GM23338 (cell line): ENCODE results near the gene CNTN5. TPM values are rescaled to one million over a fixed set of nuclear protein-coding genes. Genes with fewer than 3 reads are reported as not detected.

ENCODE experiments used
- ATAC-seq: fragments of 200-7000 bp; cut with Tn5 transposase; 3 replicates; pipeline ENCODE4 v1.9.1; 2020
- DNase-seq: peaks from one replicate; pipeline ENCODE4 v3.0.0-alpha.2; 2015; ENCODE audit warnings: low spot score
- H2AFZ ChIP-seq: fragments of 200-600 bp; sonication (generic); 2 replicates; pipeline ENCODE4 v1.8.0; 2016; ENCODE audit warnings: antibody characterized with exemption, mild to moderate bottlenecking, moderate library complexity
- H3F3A ChIP-seq: fragments of 200-600 bp; sonication (generic); replicated peaks from 2 replicates; pipeline ENCODE4 v1.8.0; 2017; ENCODE audit warnings: antibody characterized with exemption, mixed run types, low read depth
- H3K27ac ChIP-seq: fragments of 200-600 bp; sonication (generic); 2 replicates; pipeline ENCODE4 v1.6.1; 2016; ENCODE audit warnings: low read depth
- H3K27me3 ChIP-seq: fragments of 200-600 bp; sonication (generic); 2 replicates; pipeline ENCODE4 v1.8.0; 2016; ENCODE audit warnings: mild to moderate bottlenecking, mixed run types, moderate library complexity; ENCODE audit not compliant: insufficient read depth
- H3K36me3 ChIP-seq: fragments of 200-600 bp; sonication (generic); 2 replicates; pipeline ENCODE4 v1.8.0; 2016; ENCODE audit warnings: mild to moderate bottlenecking; ENCODE audit not compliant: insufficient read depth
- H3K4me1 ChIP-seq: fragments of 200-600 bp; sonication (generic); 2 replicates; pipeline ENCODE4 v1.8.0; 2016; ENCODE audit warnings: mild to moderate bottlenecking, moderate library complexity; ENCODE audit not compliant: insufficient read depth
- H3K4me2 ChIP-seq: fragments of 200-600 bp; sonication (generic); 2 replicates; pipeline ENCODE4 v1.7.1; 2017; ENCODE audit warnings: mixed run types
- H3K4me3 ChIP-seq: fragments of 200-600 bp; sonication (generic); 2 replicates; pipeline ENCODE4 v1.6.1; 2016; ENCODE audit warnings: mixed run types
- H3K79me2 ChIP-seq: fragments of 200-600 bp; sonication (generic); replicated peaks from 2 replicates; pipeline ENCODE4 v1.8.0; 2017; ENCODE audit warnings: mild to moderate bottlenecking; ENCODE audit not compliant: insufficient read depth
- H3K9me2 ChIP-seq: fragments of 200-600 bp; sonication (generic); 2 replicates; pipeline ENCODE4 v1.8.0; 2017; ENCODE audit not compliant: insufficient read depth
- H4K20me1 ChIP-seq: fragments of 200-600 bp; sonication (generic); replicated peaks from 2 replicates; pipeline ENCODE4 v1.8.0; 2017; ENCODE audit warnings: mild to moderate bottlenecking; ENCODE audit not compliant: insufficient read depth
- H3K27ac Mint-ChIP-seq: 2 replicates; pipeline ENCODE4 v1.8.0; 2020; ENCODE audit warnings: inconsistent platforms, mild to moderate bottlenecking, moderate library complexity, mixed read lengths
- H3K27me3 Mint-ChIP-seq: 3 replicates; pipeline ENCODE4 v1.8.0; 2022; ENCODE audit warnings: low read depth, mild to moderate bottlenecking, moderate library complexity, mixed read lengths, inconsistent platforms; ENCODE audit not compliant: insufficient read depth, poor library complexity
- H3K36me3 Mint-ChIP-seq: 3 replicates; pipeline ENCODE4 v1.8.0; 2021; ENCODE audit warnings: low read depth, mild to moderate bottlenecking, inconsistent platforms, moderate library complexity, mixed read lengths
- H3K4me1 Mint-ChIP-seq: 3 replicates; pipeline ENCODE4 v1.8.0; 2020; ENCODE audit warnings: mild to moderate bottlenecking, inconsistent platforms, mixed read lengths
- H3K4me3 Mint-ChIP-seq: 3 replicates; pipeline ENCODE4 v1.8.0; 2021; ENCODE audit warnings: moderate library complexity, mild to moderate bottlenecking, inconsistent platforms, mixed read lengths
- H3K9me3 Mint-ChIP-seq: 3 replicates; pipeline ENCODE4 v1.8.0; 2020; ENCODE audit warnings: moderate library complexity, mild to moderate bottlenecking, inconsistent platforms, mixed read lengths
- CREB1 ChIP-seq: fragments of 250-450 bp; sonication (Bioruptor Pico); IDR thresholded peaks from 2 replicates; pipeline ENCODE4 v1.5.0; 2020; ENCODE audit warnings: low read depth, mild to moderate bottlenecking, moderate library complexity
- EZH2 ChIP-seq: fragments of 200-600 bp; sonication (generic); IDR thresholded peaks from one replicate; pipeline ENCODE4 v1.8.0; 2017; ENCODE audit warnings: antibody characterized with exemption, mild to moderate bottlenecking, low read depth; ENCODE audit not compliant: unreplicated experiment
- EZH2phosphoT487 ChIP-seq: fragments of 200-600 bp; sonication (generic); IDR thresholded peaks from one replicate; pipeline ENCODE4 v1.8.1; 2018; ENCODE audit warnings: antibody characterized with exemption; ENCODE audit not compliant: unreplicated experiment
- JUNB ChIP-seq: IDR thresholded peaks from one replicate; pipeline ENCODE4 v1.6.1; 2016; ENCODE audit warnings: antibody characterized with exemption; ENCODE audit not compliant: unreplicated experiment
- NANOG ChIP-seq: IDR thresholded peaks from 2 replicates; pipeline ENCODE4 v1.6.1; 2016; ENCODE audit warnings: antibody characterized with exemption, borderline replicate concordance
- STAT1 ChIP-seq: IDR thresholded peaks from one replicate; pipeline ENCODE4 v1.6.1; 2016; ENCODE audit warnings: antibody characterized with exemption; ENCODE audit not compliant: unreplicated experiment
- ZNF114 ChIP-seq: fragments of 250-450 bp; sonication (Bioruptor Pico); IDR thresholded peaks from 2 replicates; pipeline ENCODE4 v1.5.0; 2020; ENCODE audit warnings: mild to moderate bottlenecking, moderate library complexity
- polyA plus RNA-seq: library from polyadenylated mRNA; unstranded; fragments of >200 nt; fragmentation: Nextera tagmentation; extraction: Ambion mirVana; gene quantifications from 2 replicates; pipeline ENCODE4 v1.2.1, GENCODE V29; 2016
- total RNA-seq: library from RNA; depleted of rRNA; stranded (reverse); fragments of >200 nt; shearing (Covaris generic); gene quantifications from 2 replicates; pipeline ENCODE4 v1.2.3, GENCODE V29; 2014
- TF ChIP-seq, protein P1 (sequence below): IDR thresholded peaks from one replicate; pipeline ENCODE4 v1.6.1; 2018; ENCODE audit warnings: antibody characterized with exemption; ENCODE audit not compliant: unreplicated experiment
- TF ChIP-seq, protein P2 (sequence below), 2 experiments: fragments of 200-600 bp in 1 of 2; sonication (generic) in 1 of 2; conservative IDR thresholded peaks; 2 replicates each; pipeline versions ENCODE4 v1.5.1 to v1.6.1; 2016 to 2017; ENCODE audit warnings: antibody characterized with exemption in 2 of 2, low read depth in 2 of 2, mild to moderate bottlenecking in 2 of 2, moderate library complexity in 1 of 2
- TF ChIP-seq, protein P3 (sequence below): fragments of 250-450 bp; sonication (Bioruptor Pico); IDR thresholded peaks from 2 replicates; pipeline ENCODE4 v1.5.0; 2020; ENCODE audit warnings: mild to moderate bottlenecking, moderate library complexity
- TF ChIP-seq, protein P4 (sequence below): IDR thresholded peaks from 2 replicates; pipeline ENCODE4 v1.6.1; 2016; ENCODE audit warnings: antibody characterized with exemption

CNTN5 gene
- total and polyA plus RNA-seq, 2 experiments from 2014 or later, result not detected

DNA sequence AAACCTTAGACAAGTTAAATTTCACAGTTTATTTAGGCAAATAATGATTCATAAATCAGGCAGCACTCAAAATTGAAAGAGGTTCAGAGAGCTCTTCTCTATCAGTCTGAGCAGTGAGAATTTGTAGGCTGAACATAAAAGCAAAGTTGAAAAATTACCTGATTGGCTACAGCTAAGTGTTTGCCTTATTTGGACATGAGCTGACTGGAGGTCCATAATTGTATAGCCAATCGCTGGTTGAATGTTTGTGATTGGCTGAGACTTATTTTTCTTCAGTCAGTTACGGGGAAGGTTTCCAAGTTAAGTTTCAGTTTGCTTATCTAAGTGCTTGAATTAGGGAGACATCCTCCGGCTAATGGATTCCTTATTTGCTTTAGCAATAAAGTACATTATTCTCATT is 527.5 kb downstream of the CNTN5 start:
- H4K20me1 ChIP-seq, result no peaks in the 10 kb centered on the region
- no peaks in the 10 kb centered on the region for H3F3A ChIP-seq
- TF ChIP-seq ZNF114, result no peak
- no peak for TF ChIP-seq NANOG
- TF ChIP-seq STAT1, result no peak
- TF ChIP-seq, protein P1, sequence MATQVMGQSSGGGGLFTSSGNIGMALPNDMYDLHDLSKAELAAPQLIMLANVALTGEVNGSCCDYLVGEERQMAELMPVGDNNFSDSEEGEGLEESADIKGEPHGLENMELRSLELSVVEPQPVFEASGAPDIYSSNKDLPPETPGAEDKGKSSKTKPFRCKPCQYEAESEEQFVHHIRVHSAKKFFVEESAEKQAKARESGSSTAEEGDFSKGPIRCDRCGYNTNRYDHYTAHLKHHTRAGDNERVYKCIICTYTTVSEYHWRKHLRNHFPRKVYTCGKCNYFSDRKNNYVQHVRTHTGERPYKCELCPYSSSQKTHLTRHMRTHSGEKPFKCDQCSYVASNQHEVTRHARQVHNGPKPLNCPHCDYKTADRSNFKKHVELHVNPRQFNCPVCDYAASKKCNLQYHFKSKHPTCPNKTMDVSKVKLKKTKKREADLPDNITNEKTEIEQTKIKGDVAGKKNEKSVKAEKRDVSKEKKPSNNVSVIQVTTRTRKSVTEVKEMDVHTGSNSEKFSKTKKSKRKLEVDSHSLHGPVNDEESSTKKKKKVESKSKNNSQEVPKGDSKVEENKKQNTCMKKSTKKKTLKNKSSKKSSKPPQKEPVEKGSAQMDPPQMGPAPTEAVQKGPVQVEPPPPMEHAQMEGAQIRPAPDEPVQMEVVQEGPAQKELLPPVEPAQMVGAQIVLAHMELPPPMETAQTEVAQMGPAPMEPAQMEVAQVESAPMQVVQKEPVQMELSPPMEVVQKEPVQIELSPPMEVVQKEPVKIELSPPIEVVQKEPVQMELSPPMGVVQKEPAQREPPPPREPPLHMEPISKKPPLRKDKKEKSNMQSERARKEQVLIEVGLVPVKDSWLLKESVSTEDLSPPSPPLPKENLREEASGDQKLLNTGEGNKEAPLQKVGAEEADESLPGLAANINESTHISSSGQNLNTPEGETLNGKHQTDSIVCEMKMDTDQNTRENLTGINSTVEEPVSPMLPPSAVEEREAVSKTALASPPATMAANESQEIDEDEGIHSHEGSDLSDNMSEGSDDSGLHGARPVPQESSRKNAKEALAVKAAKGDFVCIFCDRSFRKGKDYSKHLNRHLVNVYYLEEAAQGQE, result no peak
- TF ChIP-seq, protein P2, sequence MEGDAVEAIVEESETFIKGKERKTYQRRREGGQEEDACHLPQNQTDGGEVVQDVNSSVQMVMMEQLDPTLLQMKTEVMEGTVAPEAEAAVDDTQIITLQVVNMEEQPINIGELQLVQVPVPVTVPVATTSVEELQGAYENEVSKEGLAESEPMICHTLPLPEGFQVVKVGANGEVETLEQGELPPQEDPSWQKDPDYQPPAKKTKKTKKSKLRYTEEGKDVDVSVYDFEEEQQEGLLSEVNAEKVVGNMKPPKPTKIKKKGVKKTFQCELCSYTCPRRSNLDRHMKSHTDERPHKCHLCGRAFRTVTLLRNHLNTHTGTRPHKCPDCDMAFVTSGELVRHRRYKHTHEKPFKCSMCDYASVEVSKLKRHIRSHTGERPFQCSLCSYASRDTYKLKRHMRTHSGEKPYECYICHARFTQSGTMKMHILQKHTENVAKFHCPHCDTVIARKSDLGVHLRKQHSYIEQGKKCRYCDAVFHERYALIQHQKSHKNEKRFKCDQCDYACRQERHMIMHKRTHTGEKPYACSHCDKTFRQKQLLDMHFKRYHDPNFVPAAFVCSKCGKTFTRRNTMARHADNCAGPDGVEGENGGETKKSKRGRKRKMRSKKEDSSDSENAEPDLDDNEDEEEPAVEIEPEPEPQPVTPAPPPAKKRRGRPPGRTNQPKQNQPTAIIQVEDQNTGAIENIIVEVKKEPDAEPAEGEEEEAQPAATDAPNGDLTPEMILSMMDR (conservative IDR thresholded peaks at IDR 0.05; ENCODE audit: low read depth in 2 of 2), result no peak
- TF ChIP-seq JUNB, result no peak
- TF ChIP-seq CREB1 (CRISPR knock-in tag), result no peak
- TF ChIP-seq, protein P3, sequence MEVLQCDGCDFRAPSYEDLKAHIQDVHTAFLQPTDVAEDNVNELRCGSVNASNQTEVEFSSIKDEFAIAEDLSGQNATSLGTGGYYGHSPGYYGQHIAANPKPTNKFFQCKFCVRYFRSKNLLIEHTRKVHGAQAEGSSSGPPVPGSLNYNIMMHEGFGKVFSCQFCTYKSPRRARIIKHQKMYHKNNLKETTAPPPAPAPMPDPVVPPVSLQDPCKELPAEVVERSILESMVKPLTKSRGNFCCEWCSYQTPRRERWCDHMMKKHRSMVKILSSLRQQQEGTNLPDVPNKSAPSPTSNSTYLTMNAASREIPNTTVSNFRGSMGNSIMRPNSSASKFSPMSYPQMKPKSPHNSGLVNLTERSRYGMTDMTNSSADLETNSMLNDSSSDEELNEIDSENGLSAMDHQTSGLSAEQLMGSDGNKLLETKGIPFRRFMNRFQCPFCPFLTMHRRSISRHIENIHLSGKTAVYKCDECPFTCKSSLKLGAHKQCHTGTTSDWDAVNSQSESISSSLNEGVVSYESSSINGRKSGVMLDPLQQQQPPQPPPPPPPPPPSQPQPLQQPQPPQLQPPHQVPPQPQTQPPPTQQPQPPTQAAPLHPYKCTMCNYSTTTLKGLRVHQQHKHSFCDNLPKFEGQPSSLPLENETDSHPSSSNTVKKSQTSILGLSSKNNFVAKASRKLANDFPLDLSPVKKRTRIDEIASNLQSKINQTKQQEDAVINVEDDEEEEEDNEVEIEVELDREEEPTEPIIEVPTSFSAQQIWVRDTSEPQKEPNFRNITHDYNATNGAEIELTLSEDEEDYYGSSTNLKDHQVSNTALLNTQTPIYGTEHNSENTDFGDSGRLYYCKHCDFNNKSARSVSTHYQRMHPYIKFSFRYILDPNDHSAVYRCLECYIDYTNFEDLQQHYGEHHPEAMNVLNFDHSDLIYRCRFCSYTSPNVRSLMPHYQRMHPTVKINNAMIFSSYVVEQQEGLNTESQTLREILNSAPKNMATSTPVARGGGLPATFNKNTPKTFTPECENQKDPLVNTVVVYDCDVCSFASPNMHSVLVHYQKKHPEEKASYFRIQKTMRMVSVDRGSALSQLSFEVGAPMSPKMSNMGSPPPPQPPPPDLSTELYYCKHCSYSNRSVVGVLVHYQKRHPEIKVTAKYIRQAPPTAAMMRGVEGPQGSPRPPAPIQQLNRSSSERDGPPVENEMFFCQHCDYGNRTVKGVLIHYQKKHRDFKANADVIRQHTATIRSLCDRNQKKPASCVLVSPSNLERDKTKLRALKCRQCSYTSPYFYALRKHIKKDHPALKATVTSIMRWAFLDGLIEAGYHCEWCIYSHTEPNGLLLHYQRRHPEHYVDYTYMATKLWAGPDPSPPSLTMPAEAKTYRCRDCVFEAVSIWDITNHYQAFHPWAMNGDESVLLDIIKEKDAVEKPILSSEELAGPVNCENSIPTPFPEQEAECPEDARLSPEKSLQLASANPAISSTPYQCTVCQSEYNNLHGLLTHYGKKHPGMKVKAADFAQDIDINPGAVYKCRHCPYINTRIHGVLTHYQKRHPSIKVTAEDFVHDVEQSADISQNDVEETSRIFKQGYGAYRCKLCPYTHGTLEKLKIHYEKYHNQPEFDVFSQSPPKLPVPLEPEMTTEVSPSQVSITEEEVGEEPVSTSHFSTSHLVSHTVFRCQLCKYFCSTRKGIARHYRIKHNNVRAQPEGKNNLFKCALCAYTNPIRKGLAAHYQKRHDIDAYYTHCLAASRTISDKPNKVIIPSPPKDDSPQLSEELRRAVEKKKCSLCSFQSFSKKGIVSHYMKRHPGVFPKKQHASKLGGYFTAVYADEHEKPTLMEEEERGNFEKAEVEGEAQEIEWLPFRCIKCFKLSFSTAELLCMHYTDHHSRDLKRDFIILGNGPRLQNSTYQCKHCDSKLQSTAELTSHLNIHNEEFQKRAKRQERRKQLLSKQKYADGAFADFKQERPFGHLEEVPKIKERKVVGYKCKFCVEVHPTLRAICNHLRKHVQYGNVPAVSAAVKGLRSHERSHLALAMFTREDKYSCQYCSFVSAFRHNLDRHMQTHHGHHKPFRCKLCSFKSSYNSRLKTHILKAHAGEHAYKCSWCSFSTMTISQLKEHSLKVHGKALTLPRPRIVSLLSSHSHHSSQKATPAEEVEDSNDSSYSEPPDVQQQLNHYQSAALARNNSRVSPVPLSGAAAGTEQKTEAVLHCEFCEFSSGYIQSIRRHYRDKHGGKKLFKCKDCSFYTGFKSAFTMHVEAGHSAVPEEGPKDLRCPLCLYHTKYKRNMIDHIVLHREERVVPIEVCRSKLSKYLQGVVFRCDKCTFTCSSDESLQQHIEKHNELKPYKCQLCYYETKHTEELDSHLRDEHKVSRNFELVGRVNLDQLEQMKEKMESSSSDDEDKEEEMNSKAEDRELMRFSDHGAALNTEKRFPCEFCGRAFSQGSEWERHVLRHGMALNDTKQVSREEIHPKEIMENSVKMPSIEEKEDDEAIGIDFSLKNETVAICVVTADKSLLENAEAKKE (CRISPR knock-in tag), result no peak
- no peak for TF ChIP-seq EZH2phosphoT487
- TF ChIP-seq, protein P4, sequence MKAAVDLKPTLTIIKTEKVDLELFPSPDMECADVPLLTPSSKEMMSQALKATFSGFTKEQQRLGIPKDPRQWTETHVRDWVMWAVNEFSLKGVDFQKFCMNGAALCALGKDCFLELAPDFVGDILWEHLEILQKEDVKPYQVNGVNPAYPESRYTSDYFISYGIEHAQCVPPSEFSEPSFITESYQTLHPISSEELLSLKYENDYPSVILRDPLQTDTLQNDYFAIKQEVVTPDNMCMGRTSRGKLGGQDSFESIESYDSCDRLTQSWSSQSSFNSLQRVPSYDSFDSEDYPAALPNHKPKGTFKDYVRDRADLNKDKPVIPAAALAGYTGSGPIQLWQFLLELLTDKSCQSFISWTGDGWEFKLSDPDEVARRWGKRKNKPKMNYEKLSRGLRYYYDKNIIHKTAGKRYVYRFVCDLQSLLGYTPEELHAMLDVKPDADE, result no peak
- TF ChIP-seq EZH2, result no peak
- H3K9me2 ChIP-seq, result no peaks in the 10 kb centered on the region
- H3K4me2 ChIP-seq, result no peak overlapping the region
- ATAC-seq, result no peak
- no peaks in the 10 kb centered on the region for H3K4me1 ChIP-seq
- no peaks in the 10 kb centered on the region for H3K79me2 ChIP-seq
- no peaks in the 10 kb centered on the region for H3K27me3 ChIP-seq
- DNase-seq, result no peak
- H2AFZ ChIP-seq, result no peak overlapping the region
- no peaks in the 10 kb centered on the region for H3K27me3 Mint-ChIP-seq
- H3K27ac Mint-ChIP-seq, result no peak overlapping the region
- no peaks in the 10 kb centered on the region for H3K4me1 Mint-ChIP-seq
- no peak overlapping the region for H3K4me3 ChIP-seq
- no peak overlapping the region for H3K27ac ChIP-seq
- no peaks in the 10 kb centered on the region for H3K9me3 Mint-ChIP-seq
- no peak overlapping the region for H3K4me3 Mint-ChIP-seq
- H3K36me3 ChIP-seq, result no peaks in the 10 kb centered on the region
- no peaks in the 10 kb centered on the region for H3K36me3 Mint-ChIP-seq
